ENCODE results near the gene KIAA0825.

DNA sequence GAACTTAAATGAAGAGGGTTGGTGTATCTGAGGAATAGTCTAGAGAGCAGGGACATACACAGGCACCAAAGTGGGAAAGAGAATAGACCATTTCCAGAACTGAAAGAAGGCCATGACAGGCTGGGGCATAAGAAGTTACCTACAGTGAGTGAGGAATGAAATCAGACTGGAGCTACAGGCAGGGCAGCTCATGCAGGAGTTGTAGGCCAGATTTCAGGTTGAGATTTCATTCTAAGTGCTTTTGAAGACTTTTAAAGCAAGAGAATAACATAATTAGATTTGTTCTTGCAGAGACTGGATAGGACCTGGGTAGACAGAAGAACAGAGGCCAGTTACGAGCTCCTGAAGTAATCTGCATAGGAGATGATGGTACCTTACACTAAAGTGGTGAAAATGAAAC is 280.8 kb downstream of the KIAA0825 start:
- TF ChIP-seq SUZ12 (IDR thresholded peaks at IDR 0.05; ENCODE audit: extremely low read depth, insufficient read depth, insufficient read length) (no peak), ZNF274 (IDR thresholded peaks at IDR 0.05; ENCODE audit: low read depth, low read length) (no peak)
